DND-41 (cell line): ENCODE data around the gene CHN1.

Source experiments
- ATAC-seq: fragments of 200-7000 bp; cut with Tn5 transposase; 3 replicates; pipeline ENCODE4 v1.9.1; 2021; ENCODE audit warnings: low read depth; ENCODE audit not compliant: insufficient read depth
- DNase-seq: peaks from one replicate; pipeline ENCODE4 v3.0.0-alpha.2; 2020
- H2AFZ ChIP-seq: 2 replicates; pipeline ENCODE4 v1.6.0; 2012; ENCODE audit warnings: low read depth, low read length
- H3K27ac ChIP-seq: 2 replicates; pipeline ENCODE4 v1.5.1; 2012; ENCODE audit warnings: low read length, inconsistent platforms
- H3K27me3 ChIP-seq: fragments of 200-600 bp; sonication (generic); 2 replicates; pipeline ENCODE4 v1.6.0; 2012; ENCODE audit warnings: low read length, mild to moderate bottlenecking, inconsistent platforms; ENCODE audit not compliant: insufficient read depth, poor library complexity
- H3K36me3 ChIP-seq: 2 replicates; pipeline ENCODE4 v1.5.1; 2012; ENCODE audit warnings: low read length, inconsistent platforms; ENCODE audit not compliant: insufficient read depth
- H3K4me1 ChIP-seq: 2 replicates; pipeline ENCODE4 v1.5.1; 2012; ENCODE audit warnings: mild to moderate bottlenecking, low read length; ENCODE audit not compliant: insufficient read depth
- H3K4me2 ChIP-seq: 2 replicates; pipeline ENCODE4 v1.6.0; 2012; ENCODE audit warnings: mild to moderate bottlenecking, moderate library complexity, low read length, inconsistent platforms; ENCODE audit not compliant: insufficient read depth
- H3K4me3 ChIP-seq, 2 experiments: fragments of 200-600 bp in 1 of 2; shearing (Covaris generic) in 1 of 2; 2 replicates each; pipeline ENCODE4 v1.5.1; 2012 to 2016; ENCODE audit warnings: inconsistent platforms in 2 of 2, low read length in 2 of 2, mild to moderate bottlenecking in 2 of 2, low read depth in 1 of 2, moderate library complexity in 1 of 2
- H3K79me2 ChIP-seq: 2 replicates; pipeline ENCODE4 v1.6.0; 2012; ENCODE audit warnings: low read length, inconsistent platforms; ENCODE audit not compliant: insufficient read depth
- H3K9ac ChIP-seq: 2 replicates; pipeline ENCODE4 v1.6.0; 2012; ENCODE audit warnings: low read depth, mild to moderate bottlenecking, inconsistent platforms, low read length, moderate library complexity
- H3K9me3 ChIP-seq: 2 replicates; pipeline ENCODE4 v1.5.1; 2012; ENCODE audit warnings: low read length, moderate library complexity, mild to moderate bottlenecking, inconsistent platforms; ENCODE audit not compliant: insufficient read depth, severe bottlenecking
- H4K20me1 ChIP-seq: 2 replicates; pipeline ENCODE4 v1.6.0; 2012; ENCODE audit warnings: low read length; ENCODE audit not compliant: insufficient read depth
- EZH2 ChIP-seq: IDR thresholded peaks from 3 replicates; pipeline ENCODE4 v1.6.1; 2012; ENCODE audit warnings: borderline replicate concordance, low read depth, mild to moderate bottlenecking, moderate library complexity, low read length, inconsistent platforms; ENCODE audit not compliant: severe bottlenecking
- TF ChIP-seq, protein P1 (sequence below): IDR thresholded peaks from 2 replicates; pipeline ENCODE4 v1.5.1; 2012; ENCODE audit warnings: borderline replicate concordance, low read length, moderate library complexity, mild to moderate bottlenecking; ENCODE audit not compliant: poor library complexity, severe bottlenecking; ENCODE audit errors: extremely low read depth

Gene CHN1

DNA sequence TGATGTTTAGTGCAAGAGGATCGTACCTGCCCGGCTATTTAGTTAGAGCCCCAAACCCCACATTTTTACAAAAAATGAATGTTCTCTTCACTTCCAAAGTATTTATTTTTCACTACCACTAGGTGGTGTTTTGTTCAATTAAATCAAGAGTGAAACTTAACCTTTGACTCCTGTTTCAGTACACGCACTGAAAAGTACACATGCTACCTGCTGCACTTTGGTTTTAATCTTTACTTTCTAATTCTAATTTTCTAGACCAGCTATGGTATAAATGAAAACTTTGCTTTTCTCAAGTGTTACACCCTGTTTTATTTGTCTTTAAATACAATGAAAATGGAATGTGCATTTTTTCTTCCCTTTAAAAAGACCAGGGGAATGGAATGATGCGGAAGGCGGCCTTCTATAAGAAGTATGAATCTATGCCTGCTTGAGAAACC, 31.4 kb upstream of the CHN1 start:
- Histone ChIP-seq H3K9ac (no peak overlapping the region), H3K36me3 (no peaks in the 10 kb centered on the region), H3K4me1 (peaks cover 6% of the 10 kb centered on the region; the same call in 1 of the 2 replicates), H3K27me3 (no peaks in the 10 kb centered on the region), H4K20me1 (no peaks in the 10 kb centered on the region), H3K4me3 (no peak overlapping the region; a peak in 1 of 4 replicates), H3K9me3 (no peaks in the 10 kb centered on the region), H2AFZ (peak overlapping the region; percentile 51), H3K27ac (no peak overlapping the region), H3K79me2 (no peaks in the 10 kb centered on the region), H3K4me2 (peak overlapping the region; percentile 29; the same call in 1 of the 2 replicates)
- TF ChIP-seq, protein P1, sequence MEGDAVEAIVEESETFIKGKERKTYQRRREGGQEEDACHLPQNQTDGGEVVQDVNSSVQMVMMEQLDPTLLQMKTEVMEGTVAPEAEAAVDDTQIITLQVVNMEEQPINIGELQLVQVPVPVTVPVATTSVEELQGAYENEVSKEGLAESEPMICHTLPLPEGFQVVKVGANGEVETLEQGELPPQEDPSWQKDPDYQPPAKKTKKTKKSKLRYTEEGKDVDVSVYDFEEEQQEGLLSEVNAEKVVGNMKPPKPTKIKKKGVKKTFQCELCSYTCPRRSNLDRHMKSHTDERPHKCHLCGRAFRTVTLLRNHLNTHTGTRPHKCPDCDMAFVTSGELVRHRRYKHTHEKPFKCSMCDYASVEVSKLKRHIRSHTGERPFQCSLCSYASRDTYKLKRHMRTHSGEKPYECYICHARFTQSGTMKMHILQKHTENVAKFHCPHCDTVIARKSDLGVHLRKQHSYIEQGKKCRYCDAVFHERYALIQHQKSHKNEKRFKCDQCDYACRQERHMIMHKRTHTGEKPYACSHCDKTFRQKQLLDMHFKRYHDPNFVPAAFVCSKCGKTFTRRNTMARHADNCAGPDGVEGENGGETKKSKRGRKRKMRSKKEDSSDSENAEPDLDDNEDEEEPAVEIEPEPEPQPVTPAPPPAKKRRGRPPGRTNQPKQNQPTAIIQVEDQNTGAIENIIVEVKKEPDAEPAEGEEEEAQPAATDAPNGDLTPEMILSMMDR: peak; percentile 63
- TF ChIP-seq EZH2: no peak
- ATAC-seq: peak; percentile 67
- no peak for DNase-seq

DNA sequence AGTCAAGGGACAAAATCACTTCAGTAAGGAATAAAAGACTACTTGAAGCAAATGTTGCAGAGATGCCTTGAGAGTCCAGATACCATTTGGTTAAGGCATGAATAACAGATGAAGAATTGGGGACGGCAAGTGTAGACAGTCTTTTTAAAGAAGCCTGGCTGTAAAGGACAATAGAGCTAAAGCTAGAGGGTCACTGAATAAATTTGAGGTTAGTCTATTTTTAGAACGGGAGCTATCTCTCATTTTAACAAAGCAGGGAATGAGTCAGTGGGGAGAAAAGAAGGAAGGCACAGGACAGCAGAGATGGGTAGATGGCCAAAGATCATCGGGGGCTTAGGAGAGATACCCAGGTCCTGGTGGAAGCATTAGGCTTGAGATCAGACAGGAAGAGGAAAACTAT, 30.6 kb upstream of the CHN1 start:
- TF ChIP-seq, protein P1: no peak
- TF ChIP-seq EZH2: no peak
- ATAC-seq (no peak), DNase-seq (no peak)
- Histone ChIP-seq H3K4me1 (peaks cover 6% of the 10 kb centered on the region; the same call in 1 of the 2 replicates), H3K79me2 (no peaks in the 10 kb centered on the region), H3K9me3 (no peaks in the 10 kb centered on the region), H3K9ac (no peak overlapping the region), H4K20me1 (no peaks in the 10 kb centered on the region), H3K4me3 (no peak overlapping the region), H3K27me3 (no peaks in the 10 kb centered on the region), H3K4me2 (no peak overlapping the region), H2AFZ (peak overlapping the region; percentile 18), H3K27ac (no peak overlapping the region), H3K36me3 (no peaks in the 10 kb centered on the region)

DNA sequence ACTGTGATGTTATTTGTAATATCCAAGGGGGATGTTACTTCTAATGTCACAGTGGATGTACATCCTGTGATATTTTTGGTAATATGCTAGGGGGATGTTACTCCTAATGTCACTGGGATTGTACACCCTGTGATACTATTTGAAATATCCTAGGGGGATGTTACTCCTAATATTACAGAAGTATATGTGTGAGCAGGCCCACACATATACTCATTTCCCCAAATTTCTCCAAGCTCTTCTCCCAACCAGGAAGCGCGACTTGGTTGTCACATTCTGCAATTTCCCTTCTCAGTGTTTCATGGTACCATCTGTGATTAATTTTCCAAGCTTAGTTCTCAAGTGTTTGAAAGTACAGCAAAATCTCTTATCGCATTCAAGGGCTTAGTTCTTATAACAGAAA, 29.5 kb upstream of the CHN1 start:
- Histone ChIP-seq H3K4me1 (peaks cover 6% of the 10 kb centered on the region; the same call in 1 of the 2 replicates), H3K4me2 (no peak overlapping the region), H4K20me1 (no peaks in the 10 kb centered on the region), H3K36me3 (no peaks in the 10 kb centered on the region), H2AFZ (no peak overlapping the region), H3K9me3 (no peaks in the 10 kb centered on the region), H3K79me2 (no peaks in the 10 kb centered on the region), H3K27me3 (no peaks in the 10 kb centered on the region), H3K4me3 (no peak overlapping the region), H3K9ac (no peak overlapping the region), H3K27ac (no peak overlapping the region)
- DNase-seq (no peak), ATAC-seq (no peak)
- TF ChIP-seq EZH2: no peak
- TF ChIP-seq, protein P1: no peak
